Measurements from ENCODE around the gene ATP2B1. TPM values are rescaled to one million over a fixed set of nuclear protein-coding genes. Genes with fewer than 3 reads are reported as not detected.

ATP2B1 gene
- total RNA-seq, 1 experiment from 2014 or later: 20.6 TPM

DNA sequence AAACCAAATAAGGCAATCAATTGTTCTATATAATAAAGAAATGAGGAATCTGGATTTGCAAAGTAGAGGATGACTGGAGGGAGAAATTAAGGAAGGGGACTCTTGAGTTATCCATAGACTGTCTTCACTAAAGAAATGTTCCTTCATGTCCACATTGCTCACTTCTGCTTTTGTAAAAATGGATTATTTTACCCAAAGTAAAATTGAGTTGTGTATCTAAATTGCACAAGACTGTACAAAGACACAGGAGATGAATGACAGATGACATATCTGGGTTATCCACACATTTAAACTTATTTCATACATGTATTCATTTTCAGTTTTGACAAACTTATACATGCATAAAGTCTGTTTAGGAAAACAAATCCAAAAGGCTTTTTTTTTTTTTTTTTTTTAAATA, 11.3 kb downstream of the ATP2B1 start:
- H3K23ac ChIP-seq (ENCODE audit: insufficient read length, low read depth, low read length): no peak overlapping the region
- no peak overlapping the region for H3K27ac ChIP-seq (ENCODE audit: insufficient read length, low read depth, low read length)
- H3K23me2 ChIP-seq (ENCODE audit: insufficient read length, low read depth, low read length, poor library complexity, severe bottlenecking): no peaks in the 10 kb centered on the region
- H2BK15ac ChIP-seq (ENCODE audit: low read depth, low read length): no peak overlapping the region
- DNase-seq: no peak
- peaks cover 3% of the 10 kb centered on the region; the same call in 1 of the 2 replicates for H3K79me2 ChIP-seq (ENCODE audit: insufficient read depth, low read length)
- H2BK12ac ChIP-seq (ENCODE audit: insufficient read length, low read depth, low read length): no peak overlapping the region
- no peak overlapping the region for H3T11ph ChIP-seq (ENCODE audit: low read length)
- no peak overlapping the region for H4K5ac ChIP-seq (ENCODE audit: insufficient read length, low read depth, low read length)
- H3K4me1 ChIP-seq (ENCODE audit: insufficient read depth, low read length): no peaks in the 10 kb centered on the region; the same call in 1 of the 2 replicates
- no peak overlapping the region for H2AFZ ChIP-seq (ENCODE audit: low read length)
- Mint-ChIP-seq H3K27me3 (ENCODE audit: low read depth) (no peaks in the 10 kb centered on the region), H3K4me3 (no peak overlapping the region), H3K36me3 (ENCODE audit: insufficient read depth in 1 of 3, low read depth in 3 of 3) (no peaks in the 10 kb centered on the region), H3K4me1 (peaks cover 0 to 6% of the 10 kb centered on the region in 2 experiments; a peak in 1 of 4 replicates), H3K9me3 (no peaks in the 10 kb centered on the region), H3K27ac (no peak overlapping the region; a peak in 1 of 7 replicates)
- TF ChIP-seq, protein P1, sequence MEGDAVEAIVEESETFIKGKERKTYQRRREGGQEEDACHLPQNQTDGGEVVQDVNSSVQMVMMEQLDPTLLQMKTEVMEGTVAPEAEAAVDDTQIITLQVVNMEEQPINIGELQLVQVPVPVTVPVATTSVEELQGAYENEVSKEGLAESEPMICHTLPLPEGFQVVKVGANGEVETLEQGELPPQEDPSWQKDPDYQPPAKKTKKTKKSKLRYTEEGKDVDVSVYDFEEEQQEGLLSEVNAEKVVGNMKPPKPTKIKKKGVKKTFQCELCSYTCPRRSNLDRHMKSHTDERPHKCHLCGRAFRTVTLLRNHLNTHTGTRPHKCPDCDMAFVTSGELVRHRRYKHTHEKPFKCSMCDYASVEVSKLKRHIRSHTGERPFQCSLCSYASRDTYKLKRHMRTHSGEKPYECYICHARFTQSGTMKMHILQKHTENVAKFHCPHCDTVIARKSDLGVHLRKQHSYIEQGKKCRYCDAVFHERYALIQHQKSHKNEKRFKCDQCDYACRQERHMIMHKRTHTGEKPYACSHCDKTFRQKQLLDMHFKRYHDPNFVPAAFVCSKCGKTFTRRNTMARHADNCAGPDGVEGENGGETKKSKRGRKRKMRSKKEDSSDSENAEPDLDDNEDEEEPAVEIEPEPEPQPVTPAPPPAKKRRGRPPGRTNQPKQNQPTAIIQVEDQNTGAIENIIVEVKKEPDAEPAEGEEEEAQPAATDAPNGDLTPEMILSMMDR (conservative IDR thresholded peaks at IDR 0.05): no peak
- no peak overlapping the region for H3K4ac ChIP-seq (ENCODE audit: low read depth, low read length)
- H2BK120ac ChIP-seq (ENCODE audit: low read depth, low read length, poor library complexity, severe bottlenecking): no peak overlapping the region
- no peak overlapping the region for H3K9ac ChIP-seq (ENCODE audit: extremely low read depth, insufficient read length, low read length)
- no peaks in the 10 kb centered on the region for H3K27me3 ChIP-seq (ENCODE audit: insufficient read depth, low read length)
- no peak overlapping the region for H2AK5ac ChIP-seq (ENCODE audit: insufficient read length, low read length)
- H4K91ac ChIP-seq (ENCODE audit: insufficient read length, low read depth, low read length): no peak overlapping the region
- H3K4me2 ChIP-seq (ENCODE audit: insufficient read depth, insufficient read length, low read length): no peak overlapping the region
- no peak overlapping the region for H3K18ac ChIP-seq (ENCODE audit: insufficient read length, low read depth, low read length)
- H4K8ac ChIP-seq (replicated peaks; ENCODE audit: insufficient read length, low read depth, low read length): no peak overlapping the region
- no peaks in the 10 kb centered on the region for H3K9me3 ChIP-seq (ENCODE audit: control insufficient read depth, low read depth, low read length)
- no peak overlapping the region for H3K56ac ChIP-seq (ENCODE audit: insufficient read length, low read depth, low read length)
- H2BK20ac ChIP-seq (ENCODE audit: low read depth, low read length, poor library complexity, severe bottlenecking): no peak overlapping the region
- H4K20me1 ChIP-seq (ENCODE audit: control insufficient read depth, insufficient read depth, insufficient read length): no peaks in the 10 kb centered on the region
- H3K79me1 ChIP-seq (ENCODE audit: insufficient read depth, low read depth, low read length, poor library complexity, severe bottlenecking): peaks cover 3% of the 10 kb centered on the region
- no peak overlapping the region for H3K14ac ChIP-seq (ENCODE audit: insufficient read depth, low read length)
- no peak overlapping the region for H2BK5ac ChIP-seq (ENCODE audit: insufficient read length, low read length)
